GM19351 (cell line): ENCODE results near the gene MYH13.

ENCODE experiments used
- ATAC-seq: cut with Tn5 transposase; IDR thresholded peaks from one replicate; pipeline ENCODE4 v1.9.1; 2021; ENCODE audit warnings: mild to moderate bottlenecking, moderate library complexity; ENCODE audit not compliant: unreplicated experiment

The MYH13 gene

GRCh38 chr17:10262451-10262850 lies 110.4 kb downstream of the MYH13 start:
- no peak for ATAC-seq

GRCh38 chr17:10261098-10261497 lies 111.7 kb downstream of the MYH13 start:
- ATAC-seq = no peak

- ATAC-seq = peak; percentile 93
These were observed 121.4 kb downstream of the MYH13 start for GRCh38 chr17:10251212-10251948.
